ENCODE results near the gene SAMD4B.

The SAMD4B gene

GRCh38 chr19:39427707-39428106 lies 85.5 kb downstream of the SAMD4B start:
- TF ChIP-seq CTCF (IDR thresholded peaks at IDR 0.05; ENCODE audit: low read depth, low read length, missing control alignments): no peak
- in situ Hi-C loops (cut with HindIII; ENCODE audit: low pct_ligation_motif_present, low sequenced_read_pairs): no loop called here
- Histone ChIP-seq H3K27me3 (replicated peaks) (no peaks in the 10 kb centered on the region), H3K27ac (peak overlapping the region; percentile 99), H3K36me3 (replicated peaks) (peaks cover 38% of the 10 kb centered on the region), H3K4me3 (ENCODE audit: low read depth, low read length) (no peak overlapping the region)
- DNase-seq: no peak

GRCh38 chr19:39428283-39429112 lies 86.3 kb downstream of the SAMD4B start:
- no peak for TF ChIP-seq CTCF (IDR thresholded peaks at IDR 0.05; ENCODE audit: low read depth, low read length, missing control alignments)

GRCh38 chr19:39430675-39431593 lies 88.7 kb downstream of the SAMD4B start:
- in situ Hi-C loops (cut with HindIII; ENCODE audit: low pct_ligation_motif_present, low sequenced_read_pairs): no loop called here
- H3K4me3 ChIP-seq (ENCODE audit: low read depth, low read length): peak overlapping the region; percentile 15
- H3K27ac ChIP-seq: peak overlapping the region; percentile 99
- TF ChIP-seq CTCF (IDR thresholded peaks at IDR 0.05; ENCODE audit: low read depth, low read length, missing control alignments): no peak
- H3K27me3 ChIP-seq (replicated peaks): no peaks in the 10 kb centered on the region
- DNase-seq: peak; percentile 99
- H3K36me3 ChIP-seq (replicated peaks): peaks cover 35% of the 10 kb centered on the region

More at GRCh38 chr19:39428283-39429112, 86.3 kb downstream of the SAMD4B start:
- Histone ChIP-seq H3K36me3 (replicated peaks) (peaks cover 38% of the 10 kb centered on the region), H3K27me3 (replicated peaks) (no peaks in the 10 kb centered on the region), H3K4me3 (ENCODE audit: low read depth, low read length) (no peak overlapping the region), H3K27ac (peak overlapping the region; percentile 99)
- in situ Hi-C loops (cut with HindIII; ENCODE audit: low pct_ligation_motif_present, low sequenced_read_pairs): no loop called here
- DNase-seq: peak; percentile 91

GRCh38 chr19:39432677-39433025 lies 90.4 kb downstream of the SAMD4B start:
- no peak for TF ChIP-seq CTCF (IDR thresholded peaks at IDR 0.05; ENCODE audit: low read depth, low read length, missing control alignments)
- H3K27me3 ChIP-seq (replicated peaks): no peaks in the 10 kb centered on the region
- H3K36me3 ChIP-seq (replicated peaks): peaks cover 35% of the 10 kb centered on the region
- DNase-seq: no peak
- in situ Hi-C loops (cut with HindIII; ENCODE audit: low pct_ligation_motif_present, low sequenced_read_pairs): no loop called here
- no peak overlapping the region for H3K4me3 ChIP-seq (ENCODE audit: low read depth, low read length)
- peak overlapping the region; percentile 99 for H3K27ac ChIP-seq

GRCh38 chr19:39433480-39434079 lies 91.4 kb downstream of the SAMD4B start:
- H3K27me3 ChIP-seq (replicated peaks): no peaks in the 10 kb centered on the region
- in situ Hi-C loops (cut with HindIII; ENCODE audit: low pct_ligation_motif_present, low sequenced_read_pairs): no loop called here
- H3K36me3 ChIP-seq (replicated peaks): peaks cover 35% of the 10 kb centered on the region
- peak overlapping the region; percentile 99 for H3K27ac ChIP-seq
- TF ChIP-seq CTCF (IDR thresholded peaks at IDR 0.05; ENCODE audit: low read depth, low read length, missing control alignments): no peak
- no peak for DNase-seq
- peak overlapping the region; percentile 97 for H3K4me3 ChIP-seq (ENCODE audit: low read depth, low read length)

Measured in brain microvascular endothelial cell (primary cell).